ENCODE measurements around the gene GLRX3. TPM values are rescaled to one million over a fixed set of nuclear protein-coding genes. Genes with fewer than 3 reads are reported as not detected.

GLRX3 gene
- total RNA-seq, 2 donors from 2014 or later = 41.6 to 43.1 TPM

DNA sequence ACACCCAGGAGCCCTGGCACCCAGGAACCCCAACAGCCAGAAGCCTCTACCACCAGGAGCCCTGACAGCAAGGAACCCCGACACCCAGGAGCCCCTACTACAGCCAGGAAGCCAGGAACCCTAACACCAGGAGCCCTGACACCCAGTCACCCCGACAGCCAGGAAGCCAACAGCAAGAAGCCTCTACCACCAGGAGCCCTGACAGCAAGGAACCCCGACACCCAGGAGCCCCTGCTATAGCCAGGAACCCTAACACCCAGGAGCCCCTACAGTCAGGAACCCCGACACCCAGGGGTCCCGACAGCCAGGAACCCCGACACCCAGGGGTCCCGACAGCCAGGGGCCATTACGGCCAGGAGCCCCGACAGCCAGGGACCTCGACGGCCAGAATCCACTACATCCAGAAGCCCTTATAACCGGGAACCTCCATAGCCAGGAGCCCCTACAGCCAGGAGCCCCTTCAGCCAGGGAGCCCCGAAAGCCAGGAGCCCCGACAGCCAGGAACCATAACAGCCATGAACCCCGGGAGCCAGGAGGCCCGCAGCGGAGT lies 440 bp upstream of the GLRX3 start:
- TF ChIP-seq, protein P1, sequence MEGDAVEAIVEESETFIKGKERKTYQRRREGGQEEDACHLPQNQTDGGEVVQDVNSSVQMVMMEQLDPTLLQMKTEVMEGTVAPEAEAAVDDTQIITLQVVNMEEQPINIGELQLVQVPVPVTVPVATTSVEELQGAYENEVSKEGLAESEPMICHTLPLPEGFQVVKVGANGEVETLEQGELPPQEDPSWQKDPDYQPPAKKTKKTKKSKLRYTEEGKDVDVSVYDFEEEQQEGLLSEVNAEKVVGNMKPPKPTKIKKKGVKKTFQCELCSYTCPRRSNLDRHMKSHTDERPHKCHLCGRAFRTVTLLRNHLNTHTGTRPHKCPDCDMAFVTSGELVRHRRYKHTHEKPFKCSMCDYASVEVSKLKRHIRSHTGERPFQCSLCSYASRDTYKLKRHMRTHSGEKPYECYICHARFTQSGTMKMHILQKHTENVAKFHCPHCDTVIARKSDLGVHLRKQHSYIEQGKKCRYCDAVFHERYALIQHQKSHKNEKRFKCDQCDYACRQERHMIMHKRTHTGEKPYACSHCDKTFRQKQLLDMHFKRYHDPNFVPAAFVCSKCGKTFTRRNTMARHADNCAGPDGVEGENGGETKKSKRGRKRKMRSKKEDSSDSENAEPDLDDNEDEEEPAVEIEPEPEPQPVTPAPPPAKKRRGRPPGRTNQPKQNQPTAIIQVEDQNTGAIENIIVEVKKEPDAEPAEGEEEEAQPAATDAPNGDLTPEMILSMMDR (IDR thresholded peaks at IDR 0.05) = no peak
- Histone ChIP-seq H3K4me1 (ENCODE audit: control insufficient read depth in 1 of 2, low read depth in 2 of 2) (peaks cover 17 to 26% of the 10 kb centered on the region in 2 donors), H3K9me3 (no peaks in the 10 kb centered on the region), H3K27me3 (replicated peaks; ENCODE audit: insufficient read depth) (no peaks in the 10 kb centered on the region), H3K27ac (peak overlapping the region; percentile 60 to 64), H3K4me3 (peak overlapping the region; percentile 91), H3K36me3 (no peaks in the 10 kb centered on the region)
- no peak for DNase-seq (ENCODE audit: low spot score)
- ATAC-seq (ENCODE audit: insufficient number of reproducible peaks, low FRiP score, low read depth) = no peak

DNA sequence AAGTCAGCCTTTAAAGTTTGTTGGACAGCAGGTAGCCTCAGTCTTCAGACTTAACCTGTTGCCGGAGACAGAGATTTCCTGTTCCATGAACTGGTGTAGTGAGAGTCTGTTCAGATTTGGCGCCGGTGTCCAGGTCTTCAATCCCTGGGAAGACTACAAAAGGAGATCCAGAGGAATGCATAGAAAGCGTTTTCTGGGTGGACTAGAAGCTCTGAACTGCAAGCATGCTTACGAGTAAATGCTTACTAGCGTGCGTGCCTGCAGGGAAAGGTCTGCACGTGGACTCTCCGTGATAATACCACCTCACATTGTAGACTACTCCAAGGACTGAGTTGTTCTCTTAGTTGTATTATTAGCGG lies 878 bp downstream of the GLRX3 start:
- Histone ChIP-seq H3K4me3 (peak overlapping the region; percentile 91), H3K36me3 (no peaks in the 10 kb centered on the region), H3K4me1 (ENCODE audit: control insufficient read depth in 1 of 2, low read depth in 2 of 2) (peaks cover 19 to 34% of the 10 kb centered on the region in 2 donors), H3K27me3 (replicated peaks; ENCODE audit: insufficient read depth) (no peaks in the 10 kb centered on the region), H3K27ac (peak overlapping the region; percentile 60 to 64), H3K9me3 (no peaks in the 10 kb centered on the region)
- DNase-seq (ENCODE audit: low spot score) = no peak
- TF ChIP-seq, protein P1 (IDR thresholded peaks at IDR 0.05) = no peak
- no peak for ATAC-seq (ENCODE audit: insufficient number of reproducible peaks, low FRiP score, low read depth)

DNA sequence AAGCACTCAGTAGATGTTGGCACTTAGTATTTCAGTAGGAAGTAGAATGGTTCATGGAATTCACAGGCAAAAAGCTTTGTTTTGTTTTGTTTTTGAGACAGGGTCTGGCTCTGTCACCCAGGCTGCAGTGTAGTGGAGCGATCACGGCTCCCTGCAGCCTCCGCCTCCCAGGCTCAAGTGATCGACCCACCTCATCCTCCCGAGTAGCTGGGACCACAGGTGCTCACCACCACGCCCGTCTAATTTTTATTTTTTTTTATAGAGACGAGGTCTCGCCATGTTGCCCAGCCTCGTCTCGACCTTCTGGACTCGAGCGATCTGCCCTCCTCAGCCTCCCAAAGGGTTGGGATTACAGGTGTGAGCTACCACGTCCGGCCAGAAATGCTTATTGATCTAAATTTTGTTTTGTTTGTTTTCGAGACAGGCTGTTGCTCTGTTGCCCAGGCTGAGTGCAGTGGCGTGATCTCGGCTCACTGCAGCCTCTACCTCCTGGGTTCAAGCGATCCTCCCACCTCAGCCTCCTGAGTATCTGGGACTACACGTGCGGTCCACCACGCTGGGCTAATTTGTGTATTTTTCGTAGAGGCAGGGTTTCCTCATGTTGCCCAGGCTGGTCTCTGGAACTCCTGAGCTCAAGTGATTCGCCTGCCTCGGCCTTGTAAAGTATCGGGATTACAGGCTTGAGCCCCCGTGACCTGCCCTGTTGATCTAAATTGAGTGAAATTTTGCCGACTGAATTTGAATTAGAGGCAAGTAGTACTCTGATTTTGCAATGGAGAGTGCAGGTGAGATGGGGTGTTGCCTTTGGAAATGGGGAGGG lies 1.7 kb downstream of the GLRX3 start:
- Histone ChIP-seq H3K4me1 (ENCODE audit: control insufficient read depth in 1 of 2, low read depth in 2 of 2) (peaks cover 19 to 37% of the 10 kb centered on the region in 2 donors), H3K4me3 (peak overlapping the region; percentile 91), H3K9me3 (no peaks in the 10 kb centered on the region), H3K27me3 (replicated peaks; ENCODE audit: insufficient read depth) (no peaks in the 10 kb centered on the region), H3K27ac (no peak overlapping the region), H3K36me3 (no peaks in the 10 kb centered on the region)
- no peak for ATAC-seq (ENCODE audit: insufficient number of reproducible peaks, low FRiP score, low read depth)
- DNase-seq (ENCODE audit: low spot score) = no peak
- TF ChIP-seq, protein P1 (IDR thresholded peaks at IDR 0.05) = no peak

DNA sequence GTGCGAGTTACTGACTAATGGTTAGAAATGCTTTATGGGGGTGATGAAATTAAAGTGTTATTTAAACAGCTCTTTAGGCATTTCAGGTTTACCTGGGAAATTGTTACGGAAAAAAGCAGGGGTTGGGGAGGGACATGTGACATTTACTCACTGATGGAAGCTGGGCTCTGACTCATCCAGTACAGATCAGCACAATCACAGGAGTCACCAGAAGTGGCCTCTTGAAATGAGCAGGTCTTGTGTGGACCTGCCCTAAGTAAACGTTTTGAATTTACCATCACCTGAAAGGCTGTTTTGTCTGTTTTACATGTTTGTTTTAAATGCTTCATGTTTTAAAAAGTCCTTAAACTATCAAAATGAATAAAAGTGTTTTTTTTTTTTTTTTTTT lies 2.3 kb downstream of the GLRX3 start:
- ATAC-seq (ENCODE audit: insufficient number of reproducible peaks, low FRiP score, low read depth) (no peak), DNase-seq (ENCODE audit: low spot score) (no peak)
- Histone ChIP-seq H3K4me3 (no peak overlapping the region), H3K27me3 (replicated peaks; ENCODE audit: insufficient read depth) (no peaks in the 10 kb centered on the region), H3K4me1 (ENCODE audit: control insufficient read depth in 1 of 2, low read depth in 2 of 2) (peaks cover 19 to 39% of the 10 kb centered on the region in 2 donors), H3K27ac (no peak overlapping the region), H3K9me3 (no peaks in the 10 kb centered on the region), H3K36me3 (no peaks in the 10 kb centered on the region)
- TF ChIP-seq, protein P1 (IDR thresholded peaks at IDR 0.05) = no peak

DNA sequence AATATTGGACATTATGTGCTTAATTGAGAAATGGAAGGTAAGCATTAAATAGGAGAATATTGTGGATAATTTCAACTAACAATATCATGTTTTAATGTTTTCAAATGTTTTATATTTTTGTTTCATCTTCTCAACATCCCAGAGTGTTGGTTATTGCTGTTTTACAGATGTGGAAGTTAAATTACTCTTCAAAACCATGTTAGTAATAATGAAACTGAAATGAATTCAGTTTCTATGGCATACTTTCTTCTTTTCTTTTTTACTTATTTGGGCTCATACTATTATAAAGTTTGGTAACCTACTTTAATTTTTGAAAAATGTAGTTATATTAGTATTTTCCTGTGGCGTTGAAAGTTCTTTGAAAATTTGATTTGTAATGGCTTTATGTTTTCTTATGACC lies 4.2 kb downstream of the GLRX3 start:
- peaks cover 19 to 43% of the 10 kb centered on the region in 2 donors for H3K4me1 ChIP-seq (ENCODE audit: control insufficient read depth in 1 of 2, low read depth in 2 of 2)
- no peak overlapping the region for H3K27ac ChIP-seq
- ATAC-seq (ENCODE audit: insufficient number of reproducible peaks, low FRiP score, low read depth) = no peak
- no peaks in the 10 kb centered on the region for H3K27me3 ChIP-seq (replicated peaks; ENCODE audit: insufficient read depth)
- no peaks in the 10 kb centered on the region for H3K9me3 ChIP-seq
- TF ChIP-seq, protein P1 (IDR thresholded peaks at IDR 0.05) = no peak
- H3K36me3 ChIP-seq = no peaks in the 10 kb centered on the region
- DNase-seq (ENCODE audit: low spot score) = no peak
- H3K4me3 ChIP-seq = no peak overlapping the region
